GM19328 (cell line): ENCODE measurements around the gene GNL1.
"Not testable (repeated sequence)": the region's sequence is repeated elsewhere in the genome, so short reads cannot be mapped to it uniquely, and the experiment has no call there.

Experiments
- ATAC-seq: cut with Tn5 transposase; IDR thresholded peaks from one replicate; pipeline ENCODE4 v1.9.1; 2021; ENCODE audit warnings: mild to moderate bottlenecking, moderate library complexity; ENCODE audit not compliant: unreplicated experiment

Gene GNL1

DNA sequence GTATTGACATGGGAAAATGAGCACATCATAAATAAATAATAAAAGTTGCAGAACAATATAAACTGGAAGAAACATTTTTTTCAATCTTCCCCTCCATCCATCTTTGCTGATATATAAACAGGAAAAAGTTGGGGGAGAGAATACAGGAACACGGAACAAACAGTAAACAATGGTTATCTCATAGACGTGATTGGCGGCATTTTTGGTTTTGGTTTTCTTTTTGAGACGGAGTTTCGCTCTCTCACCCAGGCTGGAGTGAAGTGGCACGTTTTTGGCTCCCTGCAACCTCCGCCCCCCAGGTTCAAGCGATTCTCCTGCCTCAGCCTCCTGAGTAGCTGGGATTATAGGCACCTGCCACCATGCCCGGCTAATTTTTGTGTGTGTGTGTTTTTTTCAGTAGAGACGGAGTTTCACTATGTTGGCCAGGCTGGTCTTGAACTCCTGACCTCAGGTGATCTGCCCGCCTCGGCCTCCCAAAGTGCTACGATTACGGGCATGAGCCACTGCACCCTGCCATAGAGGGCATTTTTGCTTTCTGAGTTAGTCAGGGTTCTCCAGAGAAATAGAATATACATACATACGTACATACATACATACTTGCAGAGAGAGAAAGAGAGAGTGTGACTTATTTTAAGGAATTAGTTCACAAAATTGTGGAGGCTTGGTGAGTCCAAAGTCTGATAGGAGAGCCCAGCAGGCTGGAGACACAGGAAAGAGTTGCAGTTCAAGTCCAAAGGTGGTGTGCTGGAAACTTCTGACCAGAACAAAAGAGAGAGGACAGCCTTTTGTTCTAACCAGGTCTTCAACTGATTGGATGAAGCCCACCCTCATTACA lies 22.6 kb downstream of the GNL1 start:
- ATAC-seq: no peak

DNA sequence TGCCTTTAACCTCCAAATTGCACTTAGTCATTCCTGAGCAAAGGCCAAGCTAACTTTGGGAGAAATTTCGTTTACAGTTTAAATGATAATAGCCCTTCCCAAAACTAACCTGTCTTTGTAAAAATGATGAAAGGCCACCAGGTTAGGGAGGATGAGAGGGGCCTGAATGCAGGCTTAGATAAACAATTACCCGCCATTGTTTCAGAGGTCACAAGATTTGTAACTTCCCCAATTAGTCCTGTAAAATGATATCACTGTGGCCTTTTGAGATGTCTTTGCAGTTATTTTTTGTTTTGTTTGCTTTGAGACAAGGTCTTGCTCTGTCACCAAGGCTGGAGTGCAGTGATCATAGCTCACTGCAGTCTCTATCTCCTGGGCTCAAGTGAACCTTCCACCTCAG lies 26.3 kb downstream of the GNL1 start:
- ATAC-seq: no peak

DNA sequence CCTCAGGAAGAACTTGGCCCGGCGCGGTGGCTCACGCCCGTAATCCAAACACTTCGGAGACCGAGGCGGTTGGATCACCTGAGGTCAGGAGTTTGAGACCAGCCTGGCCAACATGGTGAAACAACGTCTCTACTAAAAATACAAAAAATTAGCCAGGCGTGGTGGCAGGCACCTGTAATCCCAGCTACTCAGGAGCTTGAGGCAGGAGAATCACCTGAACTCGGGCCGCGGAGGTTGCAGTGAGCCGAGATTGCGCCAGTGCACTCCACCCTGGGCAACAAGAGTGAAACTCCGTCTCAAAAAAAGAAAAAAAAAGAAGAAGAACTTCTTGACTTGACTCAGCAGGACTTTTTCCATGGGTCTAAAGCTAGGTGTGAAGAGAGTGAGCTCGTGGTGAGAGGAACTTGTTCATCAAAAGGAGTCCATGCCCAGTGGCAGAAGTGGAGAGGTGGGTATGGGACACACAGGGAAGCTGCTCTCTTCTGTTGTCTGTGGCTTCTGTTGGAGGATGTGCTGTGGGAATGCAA lies 26.9 kb downstream of the GNL1 start:
- not testable (repeated sequence) for ATAC-seq

DNA sequence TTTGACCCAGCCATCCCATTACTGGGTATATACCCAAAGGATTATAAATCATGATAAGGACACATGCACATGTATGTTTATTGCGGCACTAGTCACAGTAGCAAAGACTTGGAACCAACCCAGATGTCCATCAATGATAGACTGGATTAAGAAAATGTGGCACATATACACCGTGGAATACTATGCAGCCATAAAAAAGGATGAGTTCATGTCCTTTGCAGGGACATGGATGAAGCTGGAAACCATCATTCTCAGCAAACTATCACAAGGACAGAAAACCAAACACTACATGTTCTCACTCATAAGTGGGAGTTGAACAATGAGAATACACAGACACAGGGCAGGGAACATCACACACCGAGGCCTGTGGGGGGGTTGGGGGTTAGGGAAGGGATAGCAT lies 29.8 kb downstream of the GNL1 start:
- ATAC-seq: not testable (repeated sequence)

DNA sequence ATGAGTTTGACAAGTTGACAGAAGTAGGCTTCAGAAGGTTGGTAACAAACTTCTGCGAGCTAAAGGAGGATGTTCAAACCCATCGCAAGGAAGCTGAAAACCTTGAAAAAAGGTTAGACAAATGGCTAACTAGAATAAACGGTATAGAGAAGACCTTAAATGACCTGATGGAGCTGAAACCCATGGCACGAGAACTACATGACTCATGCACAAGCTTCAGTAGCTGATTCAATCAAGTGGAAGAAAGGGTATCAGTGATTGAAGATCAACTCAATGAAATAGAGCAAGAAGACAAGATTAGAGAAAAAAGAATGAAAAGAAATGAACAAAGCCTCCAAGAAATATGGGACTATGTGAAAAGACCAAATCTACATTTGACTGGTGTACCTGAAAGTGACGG lies 34.3 kb downstream of the GNL1 start:
- not testable (repeated sequence) for ATAC-seq

DNA sequence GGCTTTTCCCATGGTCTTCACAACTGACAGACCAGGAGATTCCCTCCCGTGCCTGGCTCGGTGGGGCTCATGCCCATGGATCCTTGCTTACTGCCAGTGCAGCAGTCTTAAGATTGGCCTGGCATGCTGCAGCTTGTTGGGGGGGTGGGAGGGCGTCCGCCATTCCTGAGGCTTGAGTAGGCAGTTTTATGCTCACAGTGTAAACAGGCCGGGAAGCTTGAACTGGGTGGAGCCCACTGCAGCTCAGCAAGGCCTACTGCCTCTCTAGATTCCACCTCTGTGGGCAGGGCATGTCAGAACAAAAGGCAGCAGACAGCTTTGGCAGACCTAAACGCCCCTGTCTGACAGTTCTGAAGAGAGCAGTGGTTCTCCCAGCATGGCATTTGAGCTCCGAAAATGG lies 35.2 kb downstream of the GNL1 start:
- ATAC-seq: not testable (repeated sequence)

DNA sequence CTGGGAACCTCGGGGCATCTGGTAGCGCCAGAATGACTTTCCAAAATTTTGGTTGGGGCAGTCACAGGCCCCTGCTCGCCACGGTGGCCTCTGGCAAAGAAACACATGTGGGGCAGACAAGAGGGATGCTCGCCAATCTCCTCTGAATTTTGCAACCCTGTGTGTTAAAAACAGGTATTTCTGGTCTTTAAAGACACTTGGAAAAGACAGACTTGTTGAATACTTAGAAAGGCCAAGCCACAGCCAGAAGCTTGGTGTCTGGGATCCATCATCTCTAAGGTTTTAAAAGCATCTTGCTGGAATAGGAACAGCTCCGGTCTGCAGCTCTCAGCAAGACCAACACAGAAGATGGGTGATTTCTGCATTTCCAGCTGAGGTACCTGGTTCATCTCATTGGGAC lies 35.8 kb downstream of the GNL1 start:
- no peak for ATAC-seq

DNA sequence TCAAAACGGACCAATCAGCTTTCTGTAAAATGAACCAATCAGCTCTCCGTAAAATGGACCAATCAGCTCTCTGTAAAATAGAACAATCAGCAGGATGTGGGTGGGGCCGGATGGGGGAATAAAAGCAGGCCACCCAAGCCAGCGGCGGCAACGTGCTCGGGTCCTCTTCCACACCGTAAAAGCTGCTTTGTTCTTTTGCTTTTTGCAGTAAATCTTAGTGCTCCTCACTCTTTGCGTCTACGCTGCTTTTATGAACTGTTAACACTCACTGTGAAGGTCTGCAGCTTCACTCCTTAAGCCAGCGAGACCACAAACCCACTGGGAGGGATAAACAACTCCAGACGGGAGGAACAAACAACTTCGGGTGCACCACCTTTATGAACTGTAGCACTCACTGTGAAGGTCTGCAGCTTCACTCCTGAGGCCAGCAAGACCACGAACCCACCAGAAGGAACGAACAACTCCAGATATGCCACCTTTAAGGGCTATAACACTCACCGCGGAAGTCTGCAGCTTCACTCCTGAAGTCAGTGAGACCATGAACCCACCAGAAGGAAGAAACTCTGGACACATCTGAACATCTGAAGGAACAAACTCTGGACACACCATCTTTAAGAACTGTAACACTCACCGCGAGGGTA lies 37.7 kb downstream of the GNL1 start:
- not testable (repeated sequence) for ATAC-seq

DNA sequence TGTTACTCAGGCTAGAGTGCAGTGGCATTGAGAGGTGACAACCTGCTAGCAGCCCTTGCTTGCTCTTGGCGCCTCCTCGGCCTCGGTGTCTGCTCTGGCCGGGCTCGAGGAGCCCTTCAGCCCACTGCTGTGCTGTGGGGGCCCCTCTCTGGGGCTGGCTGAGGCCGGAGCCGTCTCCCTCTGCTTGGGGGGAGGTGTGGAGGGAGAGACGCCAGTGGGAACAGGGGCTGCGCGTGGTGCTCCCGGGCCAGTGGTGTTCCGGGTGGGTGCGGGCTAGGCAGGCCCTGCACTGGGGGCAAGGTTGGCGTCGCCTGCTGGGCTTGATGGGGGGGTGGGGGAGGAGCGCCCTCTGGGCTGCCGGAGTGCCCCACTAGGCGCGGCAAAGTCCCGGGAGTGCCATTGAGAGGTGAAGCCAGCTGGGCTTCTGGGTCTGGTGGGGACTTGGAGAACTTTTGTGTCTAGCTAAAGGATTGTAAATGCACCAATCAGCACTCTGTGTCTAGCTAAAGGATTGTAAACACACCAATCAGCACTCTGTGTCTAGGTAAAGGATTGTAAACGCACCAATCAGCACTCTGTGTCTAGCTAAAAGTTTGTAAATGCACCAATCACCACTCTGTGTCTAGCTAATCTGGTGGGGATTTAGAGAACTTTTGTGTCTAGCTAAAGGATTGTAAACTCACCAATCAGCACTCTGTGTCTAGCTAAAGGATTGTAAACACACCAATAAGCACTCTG lies 38.4 kb downstream of the GNL1 start:
- not testable (repeated sequence) for ATAC-seq

DNA sequence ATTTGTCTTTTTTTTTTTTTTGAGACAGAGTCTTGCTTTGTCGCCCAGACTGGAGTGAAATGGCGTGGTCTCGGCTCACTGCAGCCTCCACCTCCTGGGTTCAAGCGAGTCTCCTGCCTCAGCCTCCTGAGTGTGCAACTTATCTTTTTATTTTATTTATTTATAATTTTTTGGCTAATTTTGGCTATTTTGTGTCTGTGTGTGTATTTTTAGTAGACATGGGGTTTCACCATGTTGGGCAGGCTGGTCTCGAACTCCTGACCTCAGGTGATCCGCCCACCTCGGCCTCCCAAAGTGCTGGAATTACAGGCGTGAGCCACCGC lies 39.6 kb downstream of the GNL1 start:
- ATAC-seq: not testable (repeated sequence)

DNA sequence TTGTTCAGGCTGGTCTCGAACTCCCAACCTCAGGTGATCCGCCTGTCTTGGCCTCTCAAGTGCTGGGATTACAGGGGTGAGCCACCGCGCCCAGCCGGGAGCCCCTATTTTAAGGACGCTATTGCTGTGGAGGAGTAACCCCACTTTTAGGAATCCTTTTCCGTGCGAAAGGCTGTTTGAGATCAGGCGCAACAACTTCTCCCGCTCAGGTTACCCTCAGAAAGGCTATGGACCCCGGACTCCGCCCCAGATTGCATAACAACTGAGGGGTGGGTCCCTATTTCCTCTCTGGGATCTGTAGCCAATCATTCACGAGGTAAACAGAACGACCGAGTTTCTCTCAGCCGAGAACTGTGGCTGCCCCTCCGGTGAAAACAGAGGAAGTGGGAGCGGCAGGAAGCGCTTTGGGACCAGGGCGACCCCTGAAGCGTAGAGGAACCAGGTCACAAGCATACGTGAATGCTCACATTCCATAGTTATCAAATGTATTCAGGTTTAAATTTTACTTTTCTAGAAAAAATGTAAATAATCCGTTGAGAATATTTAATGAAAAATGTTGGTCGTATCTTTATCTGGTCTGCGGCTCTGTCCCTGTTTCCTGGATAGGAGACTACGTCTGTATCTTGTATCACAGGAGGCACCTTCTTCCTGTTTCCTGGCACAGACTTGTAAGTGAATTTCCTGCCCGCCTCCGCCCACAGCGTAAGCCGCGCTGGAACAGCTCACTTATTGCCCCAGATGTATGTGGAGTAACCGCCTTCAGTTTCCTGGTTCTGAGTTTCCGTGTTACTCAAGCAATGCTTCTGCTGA lies 40.1 kb downstream of the GNL1 start:
- peak; percentile 60 for ATAC-seq

DNA sequence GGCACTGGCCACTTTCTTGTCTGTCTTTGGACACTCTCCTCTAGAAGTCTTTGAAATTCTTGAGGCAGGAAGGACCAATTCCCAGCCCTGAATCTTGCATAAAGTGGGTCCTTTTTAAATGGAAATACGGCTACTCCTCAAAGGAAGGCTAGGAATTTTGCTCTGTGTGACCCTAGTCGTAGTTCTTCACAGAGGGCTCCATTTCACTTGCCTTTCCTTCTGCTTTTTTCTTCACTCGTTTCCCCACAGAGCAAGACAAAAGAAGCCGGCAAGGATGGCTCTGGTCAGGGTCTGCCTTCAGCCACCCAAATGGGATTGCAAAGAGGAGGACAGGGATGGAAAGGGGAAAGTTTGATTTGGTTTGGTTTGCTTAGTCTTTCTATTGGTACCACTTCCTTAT lies 41.2 kb downstream of the GNL1 start:
- no peak for ATAC-seq

DNA sequence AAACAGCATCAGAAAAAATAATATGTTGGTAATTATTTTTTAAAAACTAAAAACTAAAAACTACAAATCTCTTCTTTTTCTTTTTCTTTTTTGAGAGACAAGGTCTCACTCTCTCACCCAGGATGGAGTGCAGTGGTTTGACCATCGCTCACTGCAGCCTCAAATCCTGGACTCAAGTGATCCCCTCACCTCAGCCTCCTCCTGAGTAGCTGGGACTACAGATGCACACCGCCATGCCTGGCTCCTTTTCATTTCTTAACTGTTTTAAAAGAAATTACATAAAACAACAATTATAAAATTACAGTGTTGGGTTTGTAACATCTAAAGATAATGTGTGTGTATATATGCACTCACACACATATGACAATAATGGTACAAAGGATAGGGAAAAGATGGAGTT lies 42.8 kb downstream of the GNL1 start:
- ATAC-seq: no peak

DNA sequence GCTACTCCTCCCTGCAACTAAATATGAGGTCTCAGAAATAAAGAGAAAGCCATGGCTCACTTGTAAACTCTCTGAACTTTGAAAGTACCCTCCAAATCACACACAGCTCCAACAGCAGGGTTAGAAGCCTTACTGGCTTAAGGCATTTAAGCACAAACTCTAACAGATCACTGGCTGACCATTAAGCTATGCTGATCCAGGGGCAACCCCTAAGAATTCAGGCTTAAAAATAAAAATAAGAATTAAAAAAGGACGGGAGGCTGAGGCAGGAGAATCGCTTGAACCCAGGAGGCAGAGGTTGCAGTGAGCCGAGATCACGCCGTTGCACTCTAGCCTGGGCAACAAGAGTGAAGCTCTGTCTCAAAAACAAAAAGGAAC lies 45.1 kb downstream of the GNL1 start:
- no peak for ATAC-seq

DNA sequence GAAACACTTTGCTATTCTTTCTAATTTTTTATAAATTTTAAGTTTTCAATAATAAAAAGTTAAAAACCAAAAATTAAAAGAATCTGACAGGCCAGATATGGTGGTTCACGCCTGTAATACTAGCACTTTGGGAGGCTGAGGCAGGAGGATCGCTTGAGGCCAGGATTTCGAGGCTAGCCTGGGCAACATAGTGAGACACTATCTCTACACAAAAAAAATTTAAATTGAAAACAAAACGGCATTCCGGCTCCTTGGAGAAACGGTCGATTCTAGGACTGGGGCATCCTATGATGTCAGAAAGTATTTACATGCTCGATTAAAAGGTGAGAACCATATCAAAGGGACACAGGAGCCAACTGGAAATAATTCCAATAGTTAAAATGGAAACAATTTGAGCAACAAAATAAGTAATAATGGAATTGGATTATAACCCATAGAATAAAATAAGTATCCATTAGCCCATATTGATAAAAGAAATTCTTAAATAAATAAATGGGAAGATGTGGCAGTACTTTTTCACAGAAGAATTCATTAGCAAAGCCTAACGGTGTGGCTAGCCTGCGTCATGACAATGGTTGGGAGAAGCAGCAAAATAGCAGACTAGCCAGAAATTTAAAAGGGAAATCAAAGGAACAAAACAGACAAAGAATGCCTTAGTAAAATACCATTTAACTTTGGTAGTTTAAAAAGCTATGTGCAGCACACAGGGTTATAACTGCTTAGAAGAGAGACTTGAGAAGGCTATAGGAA lies 45.7 kb downstream of the GNL1 start:
- no peak for ATAC-seq

DNA sequence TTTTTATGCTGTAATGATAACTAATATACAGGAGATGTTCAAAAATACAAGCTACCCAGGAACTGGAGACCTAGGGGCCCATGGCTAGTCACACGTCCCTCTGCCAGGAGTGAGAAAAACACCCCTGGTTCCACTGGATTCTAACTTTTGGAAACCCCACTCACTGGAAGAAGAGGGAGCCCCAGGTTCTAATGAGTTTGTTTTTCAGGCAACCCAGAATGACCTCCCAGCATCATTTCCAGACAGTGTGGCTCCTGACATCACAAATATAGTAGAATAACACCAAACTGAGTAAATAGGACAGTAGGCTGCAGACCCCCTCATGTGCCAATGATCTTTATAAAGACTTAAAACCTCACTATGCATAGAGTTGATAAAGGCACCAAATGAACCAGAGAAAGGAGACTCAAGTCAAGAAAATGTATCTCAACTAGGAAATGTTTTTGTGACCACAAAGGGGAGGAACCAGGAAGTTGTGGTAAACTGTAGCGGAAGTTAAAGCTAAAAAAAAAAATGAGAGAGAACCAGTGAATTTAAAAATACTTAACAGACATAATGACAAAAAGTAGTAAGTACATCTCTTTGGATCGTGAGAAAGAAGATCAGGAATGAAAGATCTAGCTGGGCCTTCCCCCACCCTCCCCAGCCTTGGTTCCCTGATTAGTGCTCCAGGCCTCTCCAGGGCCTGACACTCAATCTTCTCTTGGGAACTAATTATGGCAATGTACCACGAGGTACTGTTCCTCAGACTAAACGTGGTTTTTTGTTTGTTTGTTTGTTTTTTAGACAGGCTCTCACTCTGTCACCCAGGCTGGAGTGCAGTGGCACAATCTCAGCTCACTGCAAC lies 47.2 kb downstream of the GNL1 start:
- ATAC-seq: no peak

DNA sequence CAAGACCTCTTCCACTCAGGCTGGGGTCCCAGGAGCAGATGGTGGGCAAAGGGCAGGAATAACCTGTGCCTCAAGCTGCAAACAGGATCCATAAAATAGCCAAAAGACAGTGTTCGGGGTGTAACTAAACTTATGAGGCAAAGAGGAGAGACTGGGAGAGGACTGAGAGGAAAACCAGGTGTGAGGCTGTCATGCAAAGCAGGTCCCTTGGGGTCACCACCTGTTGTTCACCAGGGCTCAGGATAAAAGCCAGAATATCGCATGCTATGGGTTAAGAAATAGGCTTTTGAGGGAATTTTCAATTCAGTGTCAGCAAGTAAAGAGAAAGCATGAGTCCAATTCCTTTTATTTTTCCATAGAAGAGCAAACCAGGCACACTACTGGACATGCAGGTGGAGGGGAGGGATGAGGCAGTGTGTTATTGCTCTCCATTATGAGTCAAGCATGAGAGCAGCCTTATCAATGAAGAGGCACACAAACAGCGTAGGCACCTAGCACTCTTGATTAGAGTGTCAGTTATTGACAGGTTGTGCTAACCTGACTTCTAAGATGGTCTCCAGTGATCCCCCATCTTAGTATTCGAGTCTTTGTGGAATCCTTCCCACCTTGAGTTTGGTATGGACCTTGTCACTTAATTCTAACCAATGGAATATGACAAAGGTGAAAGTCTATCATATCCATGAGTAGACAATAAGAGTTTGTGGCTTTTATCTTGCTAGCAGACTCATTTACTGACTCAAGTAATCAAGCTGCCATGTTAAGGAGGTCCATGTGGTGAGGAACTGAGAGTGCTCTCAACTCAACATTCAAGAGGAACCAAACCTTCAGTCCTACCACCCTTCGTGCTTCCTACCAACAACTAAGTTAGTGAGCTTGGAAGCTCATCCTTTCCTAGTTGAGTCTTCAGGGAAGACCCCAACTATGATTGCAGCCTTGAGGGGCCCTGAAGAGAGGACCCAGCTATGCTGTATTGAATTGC lies 48.2 kb downstream of the GNL1 start:
- ATAC-seq: no peak
